Occipital lobe (tissue), 2 donors: ENCODE results near the gene FGF18. TPM values are rescaled to one million over a fixed set of nuclear protein-coding genes. Genes with fewer than 3 reads are reported as not detected.

Experiments
- DNase-seq: peaks from one replicate; lab custom pipeline; 2025; lab: John Stamatoyannopoulos, UW
- total RNA-seq: library from RNA; depleted of rRNA; stranded (reverse); fragments of >200 nt; gene quantifications from one replicate; pipeline ENCODE4 v1.2.3, GENCODE V29; 2014

FGF18 gene
- total RNA-seq, 1 donor from 2014 or later, result 0.62 TPM

- no peak for DNase-seq
Observed at GRCh38 chr5:171422902-171423663, 3.6 kb downstream of the FGF18 start.

- DNase-seq, result no peak
Observed at GRCh38 chr5:171424726-171425125, 5.3 kb downstream of the FGF18 start.

GRCh38 chr5:171425596-171426244, 6.3 kb downstream of the FGF18 start:
- no peak for DNase-seq

- no peak for DNase-seq
Observed at GRCh38 chr5:171426266-171426665, 6.8 kb downstream of the FGF18 start.

GRCh38 chr5:171426680-171427079, 7.2 kb downstream of the FGF18 start:
- no peak for DNase-seq

- DNase-seq, result no peak
Observed at GRCh38 chr5:171427318-171428167, 8.1 kb downstream of the FGF18 start.

GRCh38 chr5:171428168-171428696, 8.8 kb downstream of the FGF18 start:
- no peak for DNase-seq

GRCh38 chr5:171428809-171429542, 9.5 kb downstream of the FGF18 start:
- DNase-seq, result no peak

- DNase-seq, result no peak
Observed at GRCh38 chr5:171429543-171429910, 10.1 kb downstream of the FGF18 start.

GRCh38 chr5:171431251-171431777, 11.9 kb downstream of the FGF18 start:
- no peak for DNase-seq

GRCh38 chr5:171432076-171432475, 12.6 kb downstream of the FGF18 start:
- DNase-seq, result no peak

- DNase-seq, result no peak
Observed at GRCh38 chr5:171432583-171433351, 13.3 kb downstream of the FGF18 start.

- DNase-seq, result no peak
Observed at GRCh38 chr5:171433352-171433698, 13.9 kb downstream of the FGF18 start.

- no peak for DNase-seq
Observed at GRCh38 chr5:171433982-171434676, 14.7 kb downstream of the FGF18 start.

- DNase-seq, result no peak
Observed at GRCh38 chr5:171434874-171435273, 15.4 kb downstream of the FGF18 start.

GRCh38 chr5:171435908-171436307, 16.5 kb downstream of the FGF18 start:
- no peak for DNase-seq

GRCh38 chr5:171436804-171437285, 17.4 kb downstream of the FGF18 start:
- no peak for DNase-seq

- DNase-seq, result no peak
Observed at GRCh38 chr5:171437286-171437821, 17.9 kb downstream of the FGF18 start.

- DNase-seq, result no peak
Observed at GRCh38 chr5:171438738-171439137, 19.3 kb downstream of the FGF18 start.
